ENCODE data around the gene NSMF.

The NSMF gene

GRCh38 chr9:137486141-137486490, 27.0 kb upstream of the NSMF start:
- no peaks in the 10 kb centered on the region for H3K27me3 Mint-ChIP-seq
- H3K27ac Mint-ChIP-seq, result no peak overlapping the region
- ATAC-seq (replicated peaks) (no peak), DNase-seq (no peak)
- no peaks in the 10 kb centered on the region for H3K9me3 Mint-ChIP-seq
- H3K36me3 Mint-ChIP-seq, result peaks cover 6 to 17% of the 10 kb centered on the region in 2 donors
- H3K4me3 Mint-ChIP-seq, result no peak overlapping the region
- peaks cover 4 to 11% of the 10 kb centered on the region in 2 donors for H3K4me1 Mint-ChIP-seq

DNA sequence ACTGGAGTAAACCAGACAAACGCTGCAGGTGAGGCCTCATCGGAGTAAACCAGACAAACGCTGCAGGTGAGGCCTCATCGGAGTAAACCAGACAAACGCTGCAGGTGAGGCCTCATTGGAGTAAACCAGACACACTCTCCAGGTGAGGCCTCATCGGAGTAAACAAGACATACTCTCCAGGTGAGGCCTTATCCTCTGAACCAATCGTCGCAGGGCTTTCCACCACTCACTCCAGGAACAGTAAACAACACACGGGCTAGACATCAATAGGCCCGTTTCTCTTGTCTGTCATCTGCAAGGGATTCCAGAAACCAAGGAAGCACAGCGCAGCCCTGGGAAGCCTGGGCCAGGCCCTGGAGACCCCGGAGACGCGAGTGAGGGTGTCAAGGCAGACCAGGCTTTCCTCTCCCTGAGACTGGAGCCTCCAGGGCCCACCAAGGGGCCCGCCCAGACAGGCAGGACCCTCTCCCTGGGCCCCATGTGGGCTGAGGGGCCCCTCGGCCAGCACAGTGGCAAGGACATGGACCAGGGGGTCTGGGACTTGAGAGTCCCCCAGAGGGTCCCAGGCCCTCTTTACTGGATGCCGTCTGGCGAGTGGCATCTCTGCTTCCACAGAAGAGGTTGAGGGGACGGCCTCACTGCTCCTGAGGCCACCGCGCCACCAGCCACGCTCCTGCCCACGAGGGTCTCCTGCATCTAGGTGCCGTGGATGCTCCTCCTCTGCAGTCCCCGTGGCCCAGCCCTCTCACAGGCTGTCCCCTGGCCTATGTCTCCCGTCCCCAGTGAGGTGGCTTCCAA, 26.4 kb upstream of the NSMF start:
- DNase-seq (no peak), ATAC-seq (replicated peaks) (no peak)
- peaks cover 4 to 14% of the 10 kb centered on the region in 2 donors for H3K36me3 Mint-ChIP-seq
- peaks cover 4 to 11% of the 10 kb centered on the region in 2 donors for H3K4me1 Mint-ChIP-seq
- no peak overlapping the region for H3K4me3 Mint-ChIP-seq
- no peaks in the 10 kb centered on the region for H3K9me3 Mint-ChIP-seq
- H3K27ac Mint-ChIP-seq, result no peak overlapping the region
- no peaks in the 10 kb centered on the region for H3K27me3 Mint-ChIP-seq

- DNase-seq (no peak), ATAC-seq (replicated peaks) (no peak)
- peaks cover 4 to 12% of the 10 kb centered on the region in 2 donors for H3K36me3 Mint-ChIP-seq
- no peak overlapping the region for H3K27ac Mint-ChIP-seq
- no peaks in the 10 kb centered on the region for H3K27me3 Mint-ChIP-seq
- H3K9me3 Mint-ChIP-seq, result no peaks in the 10 kb centered on the region
- H3K4me3 Mint-ChIP-seq, result no peak overlapping the region
- H3K4me1 Mint-ChIP-seq, result peaks cover 4 to 11% of the 10 kb centered on the region in 2 donors
These were observed 25.6 kb upstream of the NSMF start for GRCh38 chr9:137484551-137485315.

GRCh38 chr9:137482094-137482781, 23.1 kb upstream of the NSMF start:
- Mint-ChIP-seq H3K27me3 (no peaks in the 10 kb centered on the region), H3K9me3 (no peaks in the 10 kb centered on the region), H3K27ac (peak overlapping the region; percentile 9), H3K4me1 (peaks cover 4 to 11% of the 10 kb centered on the region in 2 donors), H3K4me3 (no peak overlapping the region), H3K36me3 (peaks cover 4 to 10% of the 10 kb centered on the region in 2 donors)
- ATAC-seq (replicated peaks), result peak; percentile 85 to 88
- no peak for DNase-seq

DNA sequence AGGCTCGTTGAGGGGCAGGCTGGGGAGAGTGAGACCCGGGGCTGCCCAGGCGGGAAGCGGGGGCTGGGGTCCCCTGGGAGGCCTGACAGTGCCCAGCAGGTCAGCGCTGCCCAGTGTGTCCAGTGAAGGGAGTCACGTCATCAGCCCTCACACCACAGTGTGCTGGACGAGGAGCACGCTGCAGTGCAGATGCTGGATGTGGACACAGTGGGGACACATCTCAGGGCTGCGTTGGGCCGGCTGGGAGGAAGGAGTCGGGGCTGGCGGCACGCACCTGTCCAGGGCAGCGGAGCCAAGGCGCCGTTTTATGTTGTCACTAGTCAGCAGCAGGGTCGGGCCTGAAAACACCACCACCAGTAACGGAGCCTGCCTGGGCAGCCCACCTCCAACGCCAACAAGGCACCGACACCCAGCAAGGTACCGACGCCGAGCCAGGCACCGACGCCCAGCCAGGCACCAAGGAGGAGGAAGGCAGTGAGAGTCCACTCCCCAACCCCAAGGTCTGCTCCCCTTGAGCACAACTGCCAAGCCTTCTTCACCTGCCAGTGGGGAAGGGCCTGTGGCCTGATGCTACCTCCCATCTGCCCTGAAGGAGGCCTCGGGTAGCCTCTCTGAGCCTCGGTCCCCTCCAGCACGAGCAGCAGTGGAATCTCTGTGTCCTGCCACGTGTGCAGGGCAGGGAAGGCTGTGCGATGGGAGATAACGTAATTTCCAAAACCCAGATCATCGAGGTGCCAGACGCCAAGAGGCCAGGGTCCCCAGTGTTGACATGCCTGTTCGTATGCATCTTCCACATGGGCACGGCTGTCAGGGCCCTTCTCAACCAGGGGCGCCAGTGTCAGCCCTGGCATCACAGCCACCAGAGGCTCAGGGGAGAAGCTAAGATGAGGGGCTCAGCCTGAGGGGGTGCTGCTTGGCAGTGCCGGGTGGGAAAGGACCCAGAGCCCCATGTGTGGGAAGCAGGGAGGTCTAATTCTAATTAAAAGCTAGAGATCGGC, 21.9 kb upstream of the NSMF start:
- DNase-seq, result no peak
- no peaks in the 10 kb centered on the region for H3K27me3 Mint-ChIP-seq

GRCh38 chr9:137479892-137480685, 21.0 kb upstream of the NSMF start:
- Mint-ChIP-seq H3K4me3 (no peak overlapping the region), H3K27ac (no peak overlapping the region)

More for the DNA sequence above, 21.9 kb upstream of the NSMF start:
- Mint-ChIP-seq H3K27ac (peak overlapping the region; percentile 9), H3K36me3 (peaks cover 8 to 18% of the 10 kb centered on the region in 2 donors), H3K9me3 (peaks cover 3 to 4% of the 10 kb centered on the region in 2 donors), H3K4me3 (no peak overlapping the region), H3K4me1 (peaks cover 4 to 11% of the 10 kb centered on the region in 2 donors)
- no peak for ATAC-seq (replicated peaks)

GRCh38 chr9:137478962-137479861, 20.1 kb upstream of the NSMF start:
- Mint-ChIP-seq H3K27me3 (no peaks in the 10 kb centered on the region), H3K4me3 (no peak overlapping the region), H3K9me3 (peaks cover 10 to 11% of the 10 kb centered on the region in 2 donors), H3K36me3 (peaks cover 18 to 31% of the 10 kb centered on the region in 2 donors), H3K27ac (no peak overlapping the region), H3K4me1 (peaks cover 4 to 11% of the 10 kb centered on the region in 2 donors)
- DNase-seq (no peak), ATAC-seq (replicated peaks) (no peak)

More at GRCh38 chr9:137479892-137480685, 21.0 kb upstream of the NSMF start:
- peaks cover 13 to 24% of the 10 kb centered on the region in 2 donors for H3K36me3 Mint-ChIP-seq
- H3K27me3 Mint-ChIP-seq, result no peaks in the 10 kb centered on the region
- peaks cover 4 to 11% of the 10 kb centered on the region in 2 donors for H3K4me1 Mint-ChIP-seq
- H3K9me3 Mint-ChIP-seq, result peaks cover 6 to 8% of the 10 kb centered on the region in 2 donors
- no peak for DNase-seq
- ATAC-seq (replicated peaks), result no peak

DNA sequence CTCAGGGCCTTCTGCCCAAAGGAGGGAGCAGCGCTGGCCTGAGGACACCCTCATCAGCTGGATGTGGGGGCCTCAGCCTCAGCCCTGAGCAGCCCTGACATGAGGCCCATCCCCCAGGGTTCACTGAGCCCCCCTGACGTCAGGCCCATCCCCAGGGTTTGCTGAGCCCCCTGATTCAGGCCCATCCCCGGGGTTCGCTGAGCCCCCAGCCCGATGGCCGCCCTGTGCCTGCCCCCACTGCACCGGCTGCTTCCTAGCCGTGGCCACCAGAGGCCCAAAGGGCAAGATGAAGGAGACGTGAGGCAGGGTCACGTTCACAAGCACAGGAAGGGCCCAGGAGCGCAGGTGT, 19.5 kb upstream of the NSMF start:
- H3K4me1 Mint-ChIP-seq, result peaks cover 4 to 11% of the 10 kb centered on the region in 2 donors
- no peak overlapping the region for H3K27ac Mint-ChIP-seq
- no peak for ATAC-seq (replicated peaks)
- peaks cover 24 to 37% of the 10 kb centered on the region in 2 donors for H3K36me3 Mint-ChIP-seq
- peaks cover 13% of the 10 kb centered on the region in 2 donors for H3K9me3 Mint-ChIP-seq
- H3K27me3 Mint-ChIP-seq, result no peaks in the 10 kb centered on the region
- no peak overlapping the region for H3K4me3 Mint-ChIP-seq
- no peak for DNase-seq

- peaks cover 4 to 11% of the 10 kb centered on the region in 2 donors for H3K4me1 Mint-ChIP-seq
- H3K27me3 Mint-ChIP-seq, result no peaks in the 10 kb centered on the region
- ATAC-seq (replicated peaks) (no peak), DNase-seq (no peak)
- H3K27ac Mint-ChIP-seq, result no peak overlapping the region
- H3K36me3 Mint-ChIP-seq, result peaks cover 28 to 43% of the 10 kb centered on the region in 2 donors
- peaks cover 16% of the 10 kb centered on the region in 2 donors for H3K9me3 Mint-ChIP-seq
- H3K4me3 Mint-ChIP-seq, result no peak overlapping the region
These were observed 18.9 kb upstream of the NSMF start for GRCh38 chr9:137477778-137478612.

- H3K4me1 Mint-ChIP-seq, result peaks cover under 1 to 4% of the 10 kb centered on the region in 2 donors
- peaks cover 19% of the 10 kb centered on the region in 2 donors for H3K9me3 Mint-ChIP-seq
- no peak for ATAC-seq (replicated peaks)
- H3K27ac Mint-ChIP-seq, result no peak overlapping the region
- H3K27me3 Mint-ChIP-seq, result no peaks in the 10 kb centered on the region
- peaks cover 32 to 48% of the 10 kb centered on the region in 2 donors for H3K36me3 Mint-ChIP-seq
- no peak overlapping the region for H3K4me3 Mint-ChIP-seq
- DNase-seq, result no peak
These were observed 17.7 kb upstream of the NSMF start for GRCh38 chr9:137476856-137477255.

GRCh38 chr9:137475666-137476065, 16.5 kb upstream of the NSMF start:
- no peak overlapping the region for H3K27ac Mint-ChIP-seq
- H3K4me3 Mint-ChIP-seq, result no peak overlapping the region
- peaks cover 32 to 51% of the 10 kb centered on the region in 2 donors for H3K36me3 Mint-ChIP-seq
- ATAC-seq (replicated peaks) (no peak), DNase-seq (no peak)
- peaks cover 2 to 4% of the 10 kb centered on the region in 2 donors for H3K4me1 Mint-ChIP-seq
- H3K27me3 Mint-ChIP-seq, result no peaks in the 10 kb centered on the region
- peaks cover 19% of the 10 kb centered on the region in 2 donors for H3K9me3 Mint-ChIP-seq
